ENCODE measurements around the gene PRKG2.

DNA sequence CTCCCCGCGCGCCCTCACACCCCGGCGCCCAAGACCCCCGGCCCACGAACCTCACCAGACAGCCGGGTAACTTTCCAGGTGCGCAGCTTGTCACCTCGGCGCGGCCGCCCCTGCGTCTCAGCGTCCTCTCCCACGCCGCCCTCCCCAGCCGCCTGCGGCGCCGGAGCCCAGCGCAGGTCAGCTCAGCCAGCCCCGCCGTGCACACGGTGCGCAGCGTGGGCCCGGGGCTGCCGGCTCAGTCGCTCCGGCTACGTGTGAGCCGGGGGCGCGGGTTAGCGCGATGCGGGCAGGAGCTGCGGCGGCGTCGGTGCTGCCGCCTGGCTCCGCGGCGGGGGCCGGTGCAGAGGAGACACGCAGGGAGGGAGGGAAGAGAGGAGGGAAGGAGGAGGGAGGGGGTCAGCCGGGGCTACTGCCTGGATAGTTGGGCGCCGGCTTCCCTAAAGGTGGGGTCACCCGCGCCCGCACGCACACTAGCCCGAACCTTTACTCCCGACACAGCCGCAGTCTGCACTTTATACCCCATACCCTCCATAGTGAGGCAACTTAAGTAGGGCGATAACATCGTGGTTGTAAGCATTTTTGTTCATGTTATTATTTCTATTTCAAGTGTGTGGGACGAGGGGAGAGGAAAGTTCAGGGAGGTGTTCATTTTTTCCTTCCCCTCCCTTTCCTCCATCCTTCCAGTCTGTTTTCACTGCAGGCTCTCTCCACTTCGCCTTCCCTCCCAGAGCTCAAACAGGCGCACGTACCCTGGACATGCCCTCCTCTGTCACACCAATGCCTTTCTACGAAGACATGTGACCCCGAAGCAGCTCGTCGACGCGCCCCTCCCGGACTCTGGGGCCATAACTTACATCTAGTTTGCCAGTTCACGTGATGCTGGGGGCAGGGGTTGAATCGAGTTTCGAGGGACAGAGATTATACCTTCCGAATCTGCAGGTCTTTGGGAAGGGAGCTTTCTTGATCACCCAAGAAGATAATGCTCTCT, at the start of gene PRKG2:
- TF ChIP-seq, protein P1, sequence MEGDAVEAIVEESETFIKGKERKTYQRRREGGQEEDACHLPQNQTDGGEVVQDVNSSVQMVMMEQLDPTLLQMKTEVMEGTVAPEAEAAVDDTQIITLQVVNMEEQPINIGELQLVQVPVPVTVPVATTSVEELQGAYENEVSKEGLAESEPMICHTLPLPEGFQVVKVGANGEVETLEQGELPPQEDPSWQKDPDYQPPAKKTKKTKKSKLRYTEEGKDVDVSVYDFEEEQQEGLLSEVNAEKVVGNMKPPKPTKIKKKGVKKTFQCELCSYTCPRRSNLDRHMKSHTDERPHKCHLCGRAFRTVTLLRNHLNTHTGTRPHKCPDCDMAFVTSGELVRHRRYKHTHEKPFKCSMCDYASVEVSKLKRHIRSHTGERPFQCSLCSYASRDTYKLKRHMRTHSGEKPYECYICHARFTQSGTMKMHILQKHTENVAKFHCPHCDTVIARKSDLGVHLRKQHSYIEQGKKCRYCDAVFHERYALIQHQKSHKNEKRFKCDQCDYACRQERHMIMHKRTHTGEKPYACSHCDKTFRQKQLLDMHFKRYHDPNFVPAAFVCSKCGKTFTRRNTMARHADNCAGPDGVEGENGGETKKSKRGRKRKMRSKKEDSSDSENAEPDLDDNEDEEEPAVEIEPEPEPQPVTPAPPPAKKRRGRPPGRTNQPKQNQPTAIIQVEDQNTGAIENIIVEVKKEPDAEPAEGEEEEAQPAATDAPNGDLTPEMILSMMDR (IDR thresholded peaks at IDR 0.05; ENCODE audit: extremely low read depth in 1 of 2, insufficient read depth in 1 of 2, low read depth in 1 of 2, low read length in 2 of 2) = no peak
- no peak for TF ChIP-seq POLR2AphosphoS5 (IDR thresholded peaks at IDR 0.05; ENCODE audit: insufficient read depth, low read depth, low read length)
- TF ChIP-seq EZH2 (IDR thresholded peaks at IDR 0.05; ENCODE audit: borderline replicate concordance, low read depth, low read length, severe bottlenecking) = peak; percentile 73
- TF ChIP-seq, protein P2, sequence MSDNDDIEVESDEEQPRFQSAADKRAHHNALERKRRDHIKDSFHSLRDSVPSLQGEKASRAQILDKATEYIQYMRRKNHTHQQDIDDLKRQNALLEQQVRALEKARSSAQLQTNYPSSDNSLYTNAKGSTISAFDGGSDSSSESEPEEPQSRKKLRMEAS (IDR thresholded peaks at IDR 0.05; ENCODE audit: insufficient read depth, insufficient read length) = no peak
- TF ChIP-seq POLR2A (IDR thresholded peaks at IDR 0.05; ENCODE audit: low read depth, low read length) = no peak
- no peak for TF ChIP-seq JUN (IDR thresholded peaks at IDR 0.05; ENCODE audit: borderline replicate concordance, insufficient read depth, insufficient read length, low read depth)

All from endothelial cell of umbilical vein (primary cell).